Epithelial cell of proximal tubule (primary cell): ENCODE measurements around the gene OPA1. TPM values are rescaled to one million over a fixed set of nuclear protein-coding genes. Genes with fewer than 3 reads are reported as not detected.

Experiments used
- DNase-seq: peaks from one replicate; pipeline ENCODE4 v3.0.0-alpha.2; 2011; ENCODE audit warnings: low read depth
- H3K4me3 ChIP-seq: 2 replicates; pipeline ENCODE4 v1.5.1; 2011; ENCODE audit warnings: low read depth, mild to moderate bottlenecking, low read length
- CTCF ChIP-seq: conservative IDR thresholded peaks from 2 replicates; pipeline ENCODE4 v1.5.1; 2012; ENCODE audit warnings: low read depth, mild to moderate bottlenecking, low read length
- total RNA-seq: library from RNA; depleted of rRNA; stranded (reverse); fragments of >200 nt; gene quantifications from 2 replicates; pipeline ENCODE4 v1.2.3, GENCODE V29; 2015

The OPA1 gene
- total RNA-seq, 1 donor from 2014 or later: 59.0 TPM

GRCh38 chr3:193711166-193711485, 118.1 kb downstream of the OPA1 start:
- DNase-seq: no peak
- no peak overlapping the region for H3K4me3 ChIP-seq
- no peak for TF ChIP-seq CTCF

- H3K4me3 ChIP-seq: no peak overlapping the region
- TF ChIP-seq CTCF: no peak
- DNase-seq: no peak
These were observed 118.5 kb downstream of the OPA1 start for GRCh38 chr3:193711523-193711963.

GRCh38 chr3:193711964-193712598, 119.1 kb downstream of the OPA1 start:
- no peak for TF ChIP-seq CTCF
- no peak for DNase-seq
- H3K4me3 ChIP-seq: no peak overlapping the region

- TF ChIP-seq CTCF: no peak
These were observed 119.9 kb downstream of the OPA1 start for GRCh38 chr3:193712938-193713337.

DNA sequence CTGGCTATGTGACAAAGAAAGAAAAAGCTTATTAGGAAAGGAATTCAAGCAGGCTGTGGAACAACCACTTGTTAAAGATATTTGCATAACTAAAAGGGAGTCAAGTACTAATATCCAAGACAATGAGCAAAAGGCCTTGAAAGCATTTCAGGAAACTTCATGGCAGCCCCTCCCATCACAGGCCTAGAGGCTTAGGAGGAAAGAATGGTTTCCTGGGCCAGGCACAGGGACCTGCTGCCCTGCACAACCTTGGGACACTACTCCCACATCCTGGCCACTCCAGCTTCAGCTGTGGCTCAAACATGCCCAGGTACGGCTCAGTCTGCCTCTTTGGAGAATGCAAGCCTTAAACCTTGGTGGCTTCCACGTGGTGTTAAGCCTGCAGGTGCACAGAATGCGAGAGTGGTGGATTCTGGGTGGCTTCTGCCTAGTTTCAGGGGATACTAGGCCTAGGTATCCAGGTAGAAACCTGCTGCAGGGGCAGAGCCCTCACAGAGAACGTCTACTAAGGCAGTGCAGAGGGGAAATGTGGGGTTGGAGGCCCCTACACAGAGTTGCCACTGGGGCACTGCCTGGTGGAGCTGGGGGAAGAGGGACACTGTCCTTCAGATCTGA, 121.6 kb downstream of the OPA1 start:
- no peak overlapping the region for H3K4me3 ChIP-seq
- no peak for TF ChIP-seq CTCF
- no peak for DNase-seq

More at GRCh38 chr3:193712938-193713337, 119.9 kb downstream of the OPA1 start:
- no peak for DNase-seq
- no peak overlapping the region for H3K4me3 ChIP-seq

DNA sequence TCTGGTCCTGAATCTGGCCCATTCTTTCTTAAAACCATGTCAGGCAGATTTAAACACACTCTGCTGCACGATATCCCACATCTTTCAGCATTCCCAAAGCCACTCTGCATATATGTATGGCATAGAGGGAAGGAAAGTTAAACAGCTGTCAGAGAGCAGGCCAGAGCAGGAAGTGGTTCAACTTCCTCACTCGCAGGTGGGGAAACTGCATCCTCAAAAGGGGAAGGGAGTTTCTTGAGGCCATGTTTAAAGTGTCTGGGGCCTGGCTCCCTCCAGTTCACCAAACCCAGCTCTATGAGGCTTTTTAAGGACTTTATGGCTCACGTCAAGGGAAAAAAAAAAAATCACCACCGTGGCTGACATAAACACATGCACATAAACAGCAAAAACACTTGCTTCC, 123.1 kb downstream of the OPA1 start:
- no peak for DNase-seq
- no peak overlapping the region for H3K4me3 ChIP-seq
- TF ChIP-seq CTCF: no peak

- no peak for DNase-seq
- no peak overlapping the region for H3K4me3 ChIP-seq
- TF ChIP-seq CTCF: no peak
These were observed 126.7 kb downstream of the OPA1 start for GRCh38 chr3:193719735-193720134.
